CD4-positive, alpha-beta T cell treated with Interleukin-17A for 1 hour (primary cell): ENCODE data around the gene CBLL1.

Experiments
- DNase-seq: peaks from one replicate; pipeline ENCODE4 v3.0.0-alpha.2; 2020

Gene CBLL1, protein sequence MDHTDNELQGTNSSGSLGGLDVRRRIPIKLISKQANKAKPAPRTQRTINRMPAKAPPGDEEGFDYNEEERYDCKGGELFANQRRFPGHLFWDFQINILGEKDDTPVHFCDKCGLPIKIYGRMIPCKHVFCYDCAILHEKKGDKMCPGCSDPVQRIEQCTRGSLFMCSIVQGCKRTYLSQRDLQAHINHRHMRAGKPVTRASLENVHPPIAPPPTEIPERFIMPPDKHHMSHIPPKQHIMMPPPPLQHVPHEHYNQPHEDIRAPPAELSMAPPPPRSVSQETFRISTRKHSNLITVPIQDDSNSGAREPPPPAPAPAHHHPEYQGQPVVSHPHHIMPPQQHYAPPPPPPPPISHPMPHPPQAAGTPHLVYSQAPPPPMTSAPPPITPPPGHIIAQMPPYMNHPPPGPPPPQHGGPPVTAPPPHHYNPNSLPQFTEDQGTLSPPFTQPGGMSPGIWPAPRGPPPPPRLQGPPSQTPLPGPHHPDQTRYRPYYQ

DNA sequence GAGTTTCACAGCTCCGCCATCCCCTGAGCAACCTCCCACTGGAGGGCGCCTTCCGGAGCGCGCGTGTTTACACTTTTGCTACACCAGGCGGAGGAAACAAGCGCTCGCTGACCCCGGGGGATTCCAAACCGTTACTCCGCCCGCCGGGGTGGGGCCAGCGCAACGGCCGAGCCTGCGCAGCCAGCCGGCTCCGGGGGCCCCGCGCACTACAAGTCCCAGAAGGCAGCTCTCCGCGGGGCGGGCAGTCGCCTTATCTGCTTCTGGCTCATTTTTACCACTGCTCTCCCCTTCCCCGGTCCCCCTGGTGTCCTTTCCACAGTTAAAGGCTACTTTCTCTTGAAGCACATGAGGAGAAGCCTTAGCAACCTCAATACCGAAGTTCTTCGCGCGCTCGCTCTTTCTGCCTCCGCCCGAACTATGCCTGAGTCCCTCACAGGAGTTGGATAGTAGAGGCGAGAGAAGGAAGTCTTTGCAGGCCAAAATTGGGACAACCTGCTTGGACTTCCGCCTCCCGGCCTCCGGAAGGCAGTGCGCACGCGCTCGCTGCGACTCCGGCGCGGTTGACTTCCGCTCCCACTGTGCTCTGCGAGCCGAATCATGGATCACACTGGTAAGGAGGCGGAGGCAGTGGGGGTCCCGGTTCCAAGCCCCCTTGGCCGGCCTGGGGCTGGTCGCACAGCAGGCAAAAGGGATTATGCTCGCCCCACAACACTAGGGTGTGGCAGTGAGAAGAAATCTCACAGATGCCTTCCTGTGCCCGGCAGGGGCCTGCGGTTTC is at the start of gene CBLL1:
CBLL1 (plus strand) TSS at position 576 of the 778 bp plus-strand sequence; CDS start at position 598, 22 bp downstream.
- peak; percentile 97 for DNase-seq

DNA sequence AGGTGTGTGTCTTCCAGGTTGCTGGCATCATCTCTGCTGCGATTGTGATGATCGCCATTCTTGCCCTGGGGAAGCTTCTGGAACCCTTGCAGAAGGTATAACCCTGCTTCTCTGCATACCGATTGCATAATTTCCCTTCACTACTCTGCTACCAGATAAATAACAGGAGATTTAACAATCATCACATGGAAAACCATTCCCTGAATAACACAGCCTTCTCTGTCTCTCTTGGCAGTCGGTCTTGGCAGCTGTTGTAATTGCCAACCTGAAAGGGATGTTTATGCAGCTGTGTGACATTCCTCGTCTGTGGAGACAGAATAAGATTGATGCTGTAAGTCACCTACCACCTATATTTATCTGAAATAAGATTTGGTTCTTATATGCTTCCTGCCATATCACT is 49.6 kb upstream of the CBLL1 start:
- DNase-seq: no peak

DNA sequence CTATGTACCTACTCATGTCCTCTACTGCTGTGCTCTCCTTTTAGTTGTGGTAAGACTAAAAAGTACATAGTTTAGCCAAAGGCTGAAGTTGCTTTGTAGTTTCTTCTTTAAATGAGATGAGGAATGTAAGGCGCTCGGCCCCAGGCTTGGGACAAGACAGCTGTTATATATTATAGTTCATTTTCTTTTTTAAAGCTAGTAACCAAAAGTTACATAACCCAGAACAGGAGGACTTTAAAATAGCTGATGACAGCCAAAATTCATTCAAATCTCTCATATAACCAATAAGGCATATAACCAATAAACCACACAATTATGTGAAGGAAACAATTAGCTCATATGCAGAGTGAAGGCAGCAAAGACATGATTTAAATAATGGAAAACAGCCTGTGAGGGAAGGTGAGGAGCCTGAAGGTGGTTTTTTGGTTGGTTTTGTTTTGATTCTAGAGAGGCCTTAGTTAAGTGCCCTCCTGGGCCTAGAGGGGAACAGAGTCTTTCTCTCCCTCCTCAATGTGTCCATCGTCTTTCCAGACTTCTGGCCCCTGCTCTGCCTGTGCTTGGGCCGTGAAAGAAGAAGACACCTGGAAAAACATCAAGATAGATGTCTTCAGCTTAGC is 47.5 kb upstream of the CBLL1 start:
- DNase-seq: no peak

DNA sequence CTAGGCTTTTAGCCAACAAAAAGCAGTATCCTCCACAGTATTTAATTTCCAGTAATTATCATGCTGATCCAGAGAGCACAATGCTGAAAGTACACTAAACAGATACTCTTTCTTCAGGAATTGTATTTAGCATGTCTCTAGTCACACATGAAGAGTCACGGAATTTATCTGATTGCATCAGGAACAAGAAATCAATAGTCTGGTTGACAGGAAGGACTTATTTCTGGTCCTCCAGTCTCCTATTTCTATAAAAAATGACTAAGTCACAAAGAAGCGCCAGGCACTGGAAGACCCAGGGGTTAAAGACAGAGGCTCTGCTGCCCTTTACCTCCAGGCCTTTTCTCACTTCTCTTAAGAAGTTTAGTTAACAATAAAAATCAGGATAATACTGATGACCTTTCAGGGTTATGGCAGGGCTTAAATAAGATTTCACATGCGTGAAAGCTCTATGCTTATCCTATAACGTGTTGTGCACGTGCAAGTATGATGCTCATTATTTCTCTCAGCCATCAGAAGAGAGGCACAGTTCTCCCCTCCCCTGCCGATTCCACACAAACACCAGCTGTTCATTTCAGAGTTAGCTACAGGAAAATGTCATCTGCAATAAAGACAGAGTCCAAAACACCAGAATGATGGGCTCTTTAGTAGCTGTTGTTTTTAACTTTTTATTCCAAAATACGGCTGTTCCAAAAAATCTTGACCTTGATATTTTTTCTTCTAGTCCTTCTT is 46.5 kb upstream of the CBLL1 start:
- no peak for DNase-seq

DNA sequence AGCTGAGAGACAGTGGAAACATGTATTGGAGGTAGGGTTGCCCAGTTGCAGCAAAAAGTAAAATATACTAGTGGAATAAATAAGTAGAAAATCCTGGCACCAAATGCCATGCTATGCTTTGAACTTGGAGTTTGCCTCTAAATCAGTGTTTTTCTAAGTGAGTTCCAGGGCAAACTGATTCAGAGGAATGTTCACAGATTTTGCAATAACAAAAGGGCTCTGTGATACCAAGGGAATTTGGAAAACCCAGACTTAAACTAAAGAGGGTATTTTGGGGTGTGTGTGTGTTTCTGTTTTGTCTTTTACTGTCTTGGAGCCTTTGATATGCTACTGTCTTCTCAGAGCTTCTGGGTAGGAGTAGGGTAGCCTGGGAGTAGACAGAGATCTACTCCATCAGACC is 43.4 kb upstream of the CBLL1 start:
- DNase-seq: no peak

DNA sequence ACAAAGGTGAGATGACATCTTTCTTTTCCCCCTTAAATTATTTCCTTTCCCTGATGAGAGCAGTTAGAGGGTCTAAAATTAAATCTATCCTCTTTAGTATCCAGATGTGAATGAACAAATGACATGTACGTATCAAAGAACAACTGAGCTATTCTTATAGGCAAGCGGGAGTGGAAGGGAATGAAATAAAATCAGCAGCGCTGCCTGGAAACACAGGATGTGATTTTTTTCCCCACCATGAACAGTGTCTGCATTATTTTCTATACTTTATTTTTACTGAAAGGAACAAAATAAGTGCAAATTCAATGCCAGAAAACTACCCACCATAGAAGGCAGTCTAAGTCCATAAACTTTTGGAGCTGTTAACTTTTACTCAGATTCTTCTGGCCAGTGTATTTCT is 42.8 kb upstream of the CBLL1 start:
- no peak for DNase-seq

DNA sequence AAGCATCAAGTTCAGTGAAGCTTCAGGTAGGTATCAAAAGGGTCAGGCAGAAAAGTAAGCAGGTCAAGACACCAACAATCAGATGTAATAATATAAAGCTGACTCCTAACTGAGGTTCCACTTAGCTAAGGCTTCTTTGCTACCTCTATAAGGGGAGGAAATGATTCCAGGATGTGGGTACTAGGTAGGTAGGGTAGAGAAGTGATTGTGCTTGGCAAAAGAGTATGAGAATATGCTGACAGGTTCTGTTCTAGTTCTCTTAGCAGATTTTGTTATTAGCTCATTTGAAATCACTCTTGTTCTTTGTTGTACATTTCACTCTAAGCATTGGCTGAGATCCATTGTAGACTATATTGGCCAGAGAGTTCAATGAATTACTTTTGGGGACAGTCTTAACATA is 40.7 kb upstream of the CBLL1 start:
- no peak for DNase-seq

DNA sequence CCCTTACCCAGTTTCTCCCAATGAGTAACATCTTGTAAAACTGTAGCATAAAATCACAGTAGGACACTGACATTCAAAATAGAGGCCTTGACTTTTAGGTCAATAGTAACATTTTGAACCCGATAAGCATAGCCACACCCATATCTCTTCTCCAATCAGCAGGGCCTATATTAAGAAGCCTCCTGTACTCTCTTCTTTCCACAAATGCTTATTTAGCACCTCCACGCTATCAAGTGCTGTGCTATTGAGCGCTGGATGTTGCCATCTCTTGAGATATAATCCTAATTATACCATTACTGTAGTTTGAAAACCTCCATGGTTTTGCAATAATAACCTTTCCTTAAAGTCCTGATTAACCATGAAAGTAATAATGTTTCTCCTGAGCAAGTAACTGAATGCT is 40.1 kb upstream of the CBLL1 start:
- DNase-seq: no peak

DNA sequence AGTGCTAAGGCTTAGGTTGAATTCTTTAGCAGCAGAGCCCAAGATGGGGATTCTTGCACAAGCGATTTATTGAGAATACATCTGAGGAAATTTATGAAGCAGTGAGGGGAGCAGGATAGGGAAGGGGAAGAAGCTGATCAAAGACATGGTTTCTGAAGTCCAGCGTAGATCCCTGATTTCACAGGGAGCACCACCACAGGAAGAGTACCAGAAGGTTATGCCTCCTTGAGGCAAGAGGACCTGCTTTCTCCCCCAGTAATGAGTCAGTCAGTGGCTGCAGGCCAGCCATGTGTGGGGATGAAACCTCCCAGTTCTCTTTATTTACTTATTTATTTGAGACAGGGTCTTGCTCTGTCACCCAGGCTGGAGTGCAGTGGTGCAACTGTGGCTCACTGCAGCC is 35.0 kb upstream of the CBLL1 start:
- no peak for DNase-seq

DNA sequence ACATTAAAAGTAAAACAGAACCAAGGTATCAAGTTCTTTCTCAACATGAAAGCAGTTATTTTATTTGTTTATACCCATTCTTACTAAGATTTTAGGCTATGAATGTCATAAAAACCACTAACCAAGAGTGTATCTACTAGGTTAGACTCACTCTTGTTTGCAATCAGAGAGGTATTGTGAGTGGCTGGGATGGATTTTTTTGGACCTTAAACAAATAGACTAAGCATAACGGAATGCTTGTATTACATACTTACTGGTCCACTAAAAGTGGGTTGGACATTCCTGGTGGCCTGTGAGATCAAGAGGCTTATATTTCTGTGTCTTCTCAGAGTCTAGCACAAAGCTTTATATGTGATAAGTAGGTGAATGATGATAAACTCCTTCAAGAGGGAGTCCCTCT is 32.6 kb upstream of the CBLL1 start:
- no peak for DNase-seq

DNA sequence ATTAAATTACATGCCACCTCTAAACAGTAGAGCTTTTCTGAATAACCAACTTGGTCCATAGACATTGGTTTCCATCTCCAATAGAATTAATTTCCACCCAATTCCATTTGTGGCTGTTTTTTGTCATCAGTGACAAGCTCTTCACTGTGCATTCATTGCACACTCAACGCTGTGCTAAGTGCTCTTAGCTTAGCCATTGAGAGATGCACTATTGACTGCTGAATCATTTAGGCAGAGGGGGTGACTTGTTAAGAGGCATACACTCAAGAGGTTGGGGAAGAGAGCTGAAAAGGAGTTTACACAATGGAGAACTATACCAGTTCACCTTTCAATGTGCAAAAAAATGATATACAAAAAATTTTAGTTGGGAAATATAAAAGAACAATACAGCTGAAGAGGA is 31.9 kb upstream of the CBLL1 start:
- DNase-seq: no peak

DNA sequence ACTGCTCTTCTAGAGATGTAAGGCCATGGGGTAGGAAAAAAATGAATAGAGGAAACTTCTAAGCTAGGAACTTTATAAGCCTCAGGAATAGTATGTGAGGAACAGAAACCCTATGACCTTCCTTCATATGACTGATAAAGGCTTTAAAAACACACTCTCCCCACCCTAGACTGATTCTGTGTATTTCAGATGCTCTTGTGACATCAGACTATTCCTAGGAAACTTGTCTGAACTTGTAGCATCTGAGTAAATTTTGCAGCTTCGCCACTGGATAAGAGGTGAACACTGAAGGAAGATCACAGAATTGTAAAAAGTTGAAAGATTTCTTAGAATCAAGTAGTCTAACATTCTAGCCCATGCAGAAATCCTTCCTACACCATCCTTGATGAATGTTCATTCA is 31.0 kb upstream of the CBLL1 start:
- no peak for DNase-seq

DNA sequence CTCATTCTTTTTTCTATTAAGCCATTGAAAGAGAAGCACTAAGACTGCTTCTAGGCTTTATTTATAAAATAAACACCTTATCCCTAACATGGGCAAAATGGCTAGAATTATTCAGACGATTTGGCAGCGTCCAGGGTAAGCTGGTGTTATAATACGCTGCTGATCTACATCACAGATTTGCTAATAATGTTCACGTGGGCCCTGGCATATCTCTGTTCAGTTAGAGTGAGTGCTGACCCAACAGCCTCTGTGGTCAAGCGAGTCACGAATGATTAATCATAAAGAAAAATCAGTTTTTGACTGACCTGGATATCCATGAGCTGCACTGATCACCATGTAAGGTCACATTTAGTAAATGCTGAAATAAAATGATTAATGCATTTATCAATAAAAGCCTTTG is 28.4 kb upstream of the CBLL1 start:
- DNase-seq: no peak

DNA sequence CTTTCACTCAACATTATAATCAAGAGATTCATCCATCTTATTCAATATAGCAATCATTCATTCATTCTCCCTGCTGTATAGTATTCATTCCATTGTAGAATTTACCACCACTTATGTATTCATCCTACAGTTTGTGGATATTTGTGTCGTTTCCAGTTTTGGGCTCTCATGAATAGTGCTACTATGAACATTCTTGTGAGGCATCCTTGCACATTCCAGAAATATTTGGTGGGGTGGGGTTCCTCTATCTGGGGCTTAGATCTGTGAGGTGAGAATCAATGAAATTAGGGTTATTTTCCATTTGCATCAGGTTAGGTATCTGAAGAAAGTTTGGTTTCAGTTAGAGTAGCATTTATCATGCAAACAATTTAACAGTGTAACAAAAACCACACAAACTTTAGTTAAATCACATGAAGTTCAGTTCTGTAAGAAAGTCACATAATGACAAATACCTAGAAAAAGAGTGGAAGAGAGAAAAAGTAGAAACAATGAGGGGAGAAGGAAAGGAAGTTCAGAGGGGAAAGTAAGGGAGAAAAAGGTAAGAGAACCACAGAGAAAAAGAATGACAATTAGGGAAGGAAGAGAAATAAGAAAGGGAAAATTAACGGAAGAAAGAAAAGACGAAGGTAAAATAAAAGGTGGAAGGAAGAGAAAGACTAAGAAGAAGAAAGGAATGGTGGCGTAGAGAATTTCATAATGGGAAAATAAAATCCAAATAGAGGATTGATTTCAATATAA is 25.3 kb upstream of the CBLL1 start:
- no peak for DNase-seq

DNA sequence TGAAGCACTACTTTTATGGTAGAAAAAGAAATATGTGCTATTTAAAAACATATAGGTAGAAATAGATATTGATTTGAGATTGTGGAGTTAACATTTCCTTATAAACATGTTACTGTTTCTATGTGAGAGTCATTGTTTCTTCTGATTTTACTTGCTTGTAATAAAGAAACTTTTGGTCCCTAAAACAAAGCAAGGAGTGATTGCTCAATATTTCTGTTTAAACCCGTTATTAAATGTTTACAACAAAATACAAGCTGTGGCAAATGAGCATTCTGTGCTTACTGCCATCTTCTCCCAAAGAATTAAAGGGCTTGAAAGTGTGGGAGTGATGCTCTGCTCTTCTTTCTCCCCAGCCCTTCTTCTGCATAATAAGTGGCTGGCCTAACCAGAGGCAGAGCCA is 22.7 kb upstream of the CBLL1 start:
- DNase-seq: no peak

DNA sequence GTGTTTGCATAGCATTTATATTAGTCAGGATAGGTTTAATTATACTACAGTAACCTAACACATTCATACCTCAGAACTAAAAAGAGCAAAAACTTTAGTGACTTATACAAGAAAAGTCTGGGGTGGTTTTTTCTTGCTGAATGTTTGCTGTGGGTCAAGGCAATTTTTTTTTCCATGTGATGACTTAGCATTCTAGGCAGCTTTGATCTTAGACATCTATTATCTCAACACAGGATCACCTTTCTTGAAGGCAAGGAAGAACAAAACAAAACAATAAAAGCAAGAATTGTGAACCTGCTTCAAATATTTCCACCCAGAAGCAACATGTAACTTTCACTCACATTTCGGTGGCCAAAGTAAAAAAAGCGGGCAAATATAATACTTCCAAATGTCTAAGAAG is 20.7 kb upstream of the CBLL1 start:
- no peak for DNase-seq

DNA sequence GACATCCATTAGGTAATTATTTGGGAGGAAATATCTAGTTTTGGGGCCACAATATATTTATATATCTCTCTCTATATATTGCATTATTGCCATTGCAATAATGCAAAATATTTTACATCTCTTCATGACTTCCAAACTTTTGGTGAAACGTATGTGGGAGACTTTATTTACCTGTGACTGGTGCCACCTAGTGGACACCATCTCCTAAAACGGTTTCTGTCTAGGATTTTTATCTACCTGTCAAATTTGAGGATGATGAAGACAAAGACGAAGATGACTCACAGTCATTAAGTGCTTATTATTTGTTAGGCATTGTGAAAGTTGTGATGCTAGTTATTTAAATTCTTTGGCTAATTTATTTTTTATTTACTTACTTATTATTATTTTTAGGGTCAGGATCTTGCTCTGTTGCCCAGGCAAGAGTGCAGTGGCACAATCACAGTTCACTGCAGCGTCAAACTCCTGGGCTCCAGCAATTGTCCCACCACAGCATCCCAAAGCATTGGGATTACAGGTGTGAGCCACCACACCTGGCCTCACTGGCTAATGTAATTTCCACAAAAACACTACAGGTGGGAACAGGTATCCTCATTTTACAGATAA is 18.7 kb upstream of the CBLL1 start:
- DNase-seq: peak; percentile 65

DNA sequence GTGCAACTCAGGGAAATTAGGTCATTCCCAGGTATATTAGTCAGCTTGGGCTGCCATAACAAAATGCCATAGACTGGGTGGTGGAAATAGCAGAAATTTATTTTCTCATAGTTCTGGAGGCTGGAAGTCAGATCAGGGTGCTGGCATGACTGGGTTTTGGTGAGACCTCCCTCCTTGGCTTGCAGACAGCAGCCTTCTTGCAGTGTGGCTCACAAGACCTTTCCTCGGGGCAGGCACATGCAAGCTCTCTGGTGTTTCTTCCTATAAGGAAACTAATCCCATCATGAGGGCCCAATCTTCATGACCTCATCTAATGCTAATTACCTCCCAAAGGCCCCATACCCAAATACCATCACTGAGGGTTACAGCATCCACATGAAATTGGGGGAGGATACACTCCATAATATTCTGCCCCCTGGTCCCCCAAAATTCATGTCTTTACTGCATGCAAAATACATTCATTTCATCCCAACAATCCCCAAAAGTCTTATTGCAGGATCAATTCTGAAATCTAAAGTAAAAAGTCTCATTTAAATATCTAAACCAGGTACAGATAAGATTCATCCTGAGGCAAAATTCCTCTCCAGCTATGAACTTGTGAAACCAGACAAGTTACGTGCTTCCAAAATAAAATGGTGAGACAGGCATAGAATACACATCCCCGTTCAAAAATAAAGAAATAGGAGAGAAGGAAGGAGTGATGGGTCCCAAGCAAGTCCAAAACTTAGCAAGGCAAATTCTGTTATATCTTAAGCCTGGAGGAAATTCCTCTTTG is 17.4 kb upstream of the CBLL1 start:
- no peak for DNase-seq

DNA sequence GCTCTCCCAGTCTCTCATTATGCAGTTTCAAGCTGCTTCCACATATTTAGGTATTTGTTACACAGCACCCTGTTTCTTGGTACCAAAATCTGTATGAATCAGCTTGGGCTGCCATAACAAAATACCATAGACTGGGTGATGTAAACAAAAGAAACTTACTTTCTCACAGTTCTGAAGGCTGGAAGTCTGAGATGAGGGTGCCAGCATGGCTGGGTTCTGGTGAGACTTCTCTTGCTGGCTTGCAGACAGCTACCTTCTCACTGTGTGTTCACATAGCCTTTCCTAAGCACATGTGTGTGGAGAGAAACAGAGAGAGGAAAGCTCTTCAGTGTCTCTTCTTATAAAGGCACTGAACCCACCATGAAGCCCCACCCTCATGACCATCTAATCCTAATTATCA is 15.7 kb upstream of the CBLL1 start:
- no peak for DNase-seq

DNA sequence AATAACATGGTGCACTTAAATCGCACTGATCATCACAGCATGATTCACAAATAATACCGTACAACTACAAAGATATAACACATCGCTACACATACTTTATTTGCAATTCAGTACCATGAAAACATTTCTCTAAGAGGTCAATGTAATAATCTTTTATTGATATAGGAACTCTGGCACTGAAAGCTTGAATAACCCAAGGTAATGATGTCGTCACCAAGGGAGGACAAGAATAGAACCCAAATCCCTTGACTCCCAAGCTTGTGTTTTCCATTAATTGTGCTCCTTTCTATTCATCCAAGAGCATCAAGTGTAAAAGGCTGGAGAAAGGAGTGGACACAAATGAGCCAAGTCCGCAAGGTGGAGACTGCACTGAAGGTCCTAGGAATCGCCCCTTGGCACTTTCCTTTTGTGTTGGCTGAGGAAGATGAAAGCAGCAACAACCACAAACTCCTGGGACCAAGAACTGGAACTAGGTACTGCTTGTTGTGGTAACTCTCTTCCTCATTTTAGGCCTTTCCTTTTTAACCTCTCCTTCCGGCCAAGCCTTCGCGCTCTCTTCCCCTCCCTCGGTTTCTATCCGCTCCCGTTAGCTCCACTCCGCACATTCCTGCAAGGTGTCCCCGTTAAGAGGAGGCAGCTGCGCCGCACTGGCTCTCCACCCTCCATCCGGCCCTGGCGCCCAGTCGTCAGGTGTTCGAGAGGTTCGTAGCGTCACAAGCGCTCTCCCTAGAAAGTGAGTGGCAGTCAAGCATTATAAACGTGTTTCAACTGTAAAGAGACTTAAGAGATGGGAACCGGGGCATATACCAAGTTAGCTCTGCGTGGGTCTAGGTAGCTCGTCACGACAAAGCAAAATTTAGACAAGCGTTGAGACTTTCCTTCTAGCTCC is 1.0 kb upstream of the CBLL1 start:
- DNase-seq: no peak
